Gastroesophageal sphincter (tissue), 3 donors: ENCODE data around the gene ATP5PF.

ENCODE experiments used
- EP300 ChIP-seq: sonication (generic); formaldehyde crosslinking; IDR thresholded peaks from one replicate; pipeline ENCODE4 v1.6.1; 2017; ENCODE audit warnings: antibody characterized with exemption, mild to moderate bottlenecking
- POLR2A ChIP-seq, 2 donors: fragments of 450-650 bp; IDR thresholded peaks; one replicate each; pipeline ENCODE4 v1.6.1; 2017; ENCODE audit warnings: antibody characterized with exemption in 2 of 2, mild to moderate bottlenecking in 2 of 2, moderate library complexity in 1 of 2
- POLR2AphosphoS5 ChIP-seq: sonication (generic); formaldehyde crosslinking; IDR thresholded peaks from one replicate; pipeline ENCODE4 v1.6.1; 2017; ENCODE audit warnings: antibody characterized with exemption
- TF ChIP-seq, protein P1 (sequence below), 4 experiments: fragments of 200-600 bp in 2 of 4; fragments of 450-650 bp in 2 of 4; sonication (generic) in 1 of 4; IDR thresholded peaks; one replicate each; pipeline ENCODE4 v1.5.1; 2017 to 2019; ENCODE audit warnings: antibody characterized with exemption in 4 of 4, mild to moderate bottlenecking in 2 of 4, moderate library complexity in 2 of 4

DNA sequence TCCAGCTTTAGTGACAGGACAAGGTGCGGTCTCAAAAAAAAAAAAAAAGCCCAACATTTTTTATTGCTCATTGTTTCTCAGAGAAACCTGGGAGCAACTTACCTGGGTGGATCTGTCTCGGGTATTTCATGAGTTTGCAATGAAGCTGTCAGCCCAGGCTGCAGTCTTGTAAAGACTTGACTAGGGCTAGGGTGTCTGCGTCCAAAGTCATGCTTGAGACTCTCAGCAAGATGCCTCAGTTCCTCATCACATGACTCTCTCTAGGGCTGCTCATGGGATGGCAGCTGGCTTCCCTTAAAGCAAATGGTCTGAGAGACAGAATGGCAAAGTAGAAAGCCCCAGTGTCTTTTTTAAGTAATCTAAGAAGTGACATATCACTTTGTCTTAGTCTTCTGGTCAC is 8.2 kb upstream of the ATP5PF start:
- TF ChIP-seq POLR2AphosphoS5 (no peak), EP300 (no peak), POLR2A (IDR thresholded peaks at IDR 0.05) (no peak)
- TF ChIP-seq, protein P1, sequence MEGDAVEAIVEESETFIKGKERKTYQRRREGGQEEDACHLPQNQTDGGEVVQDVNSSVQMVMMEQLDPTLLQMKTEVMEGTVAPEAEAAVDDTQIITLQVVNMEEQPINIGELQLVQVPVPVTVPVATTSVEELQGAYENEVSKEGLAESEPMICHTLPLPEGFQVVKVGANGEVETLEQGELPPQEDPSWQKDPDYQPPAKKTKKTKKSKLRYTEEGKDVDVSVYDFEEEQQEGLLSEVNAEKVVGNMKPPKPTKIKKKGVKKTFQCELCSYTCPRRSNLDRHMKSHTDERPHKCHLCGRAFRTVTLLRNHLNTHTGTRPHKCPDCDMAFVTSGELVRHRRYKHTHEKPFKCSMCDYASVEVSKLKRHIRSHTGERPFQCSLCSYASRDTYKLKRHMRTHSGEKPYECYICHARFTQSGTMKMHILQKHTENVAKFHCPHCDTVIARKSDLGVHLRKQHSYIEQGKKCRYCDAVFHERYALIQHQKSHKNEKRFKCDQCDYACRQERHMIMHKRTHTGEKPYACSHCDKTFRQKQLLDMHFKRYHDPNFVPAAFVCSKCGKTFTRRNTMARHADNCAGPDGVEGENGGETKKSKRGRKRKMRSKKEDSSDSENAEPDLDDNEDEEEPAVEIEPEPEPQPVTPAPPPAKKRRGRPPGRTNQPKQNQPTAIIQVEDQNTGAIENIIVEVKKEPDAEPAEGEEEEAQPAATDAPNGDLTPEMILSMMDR (IDR thresholded peaks at IDR 0.05) = no peak
